Pancreas (tissue), 10 donors: Measurements from ENCODE around the gene TAAR5. TPM values are rescaled to one million over a fixed set of nuclear protein-coding genes. Genes with fewer than 3 reads are reported as not detected.

ENCODE experiments used
- ATAC-seq, 4 donors: fragments of 200-7000 bp; cut with Tn5 transposase; one replicate each; pipeline versions ENCODE4 v1.8.0 to v1.9.1; 2020; ENCODE audit warnings: mild to moderate bottlenecking in 4 of 4, moderate library complexity in 4 of 4
- DNase-seq, 6 donors: peaks; one replicate each; pipeline ENCODE4 v3.0.0-alpha.2; 2020
- FAIRE-seq: peaks from 2 replicates; lab custom pipeline; 2012; peaks lifted over from hg19 to GRCh38; lab: Jason Lieb, UNC
- H3K27ac ChIP-seq, 4 donors: fragments of 200-600 bp; sonication (generic); 1 replicate in 3 of 4; 2 replicates in 1 of 4; pipeline versions ENCODE4 v1.5.0 to v1.8.0; 2020
- H3K27me3 ChIP-seq, 4 donors: fragments of 200-600 bp; one replicate each; pipeline ENCODE4 v1.8.0; 2021
- H3K36me3 ChIP-seq, 3 donors: fragments of 200-600 bp; sonication (generic) in 1 of 3; one replicate each; pipeline versions ENCODE4 v1.5.0 to v1.8.0; 2020 to 2021
- H3K4me1 ChIP-seq, 3 donors: fragments of 200-600 bp; one replicate each; pipeline ENCODE4 v1.8.0; 2021
- H3K4me3 ChIP-seq, 4 donors: fragments of 200-600 bp; sonication (generic) in 2 of 4; one replicate each; pipeline versions ENCODE4 v1.5.0 to v1.8.0; 2020 to 2021
- H3K9me3 ChIP-seq, 4 donors: fragments of 200-600 bp; one replicate each; pipeline ENCODE4 v1.8.0; 2021
- CTCF ChIP-seq, 4 donors: fragments of 200-600 bp; sonication (generic) in 3 of 4; IDR thresholded peaks; one replicate each; pipeline versions ENCODE4 v1.5.0 to v1.8.0; 2021; ENCODE audit warnings: antibody characterized with exemption in 4 of 4
- WGBS, 2 donors: extraction: QIAGEN DNeasy Blood & Tissue Kit; methylation state at CpG; one replicate each; pipeline ENCODE4 v1.1.7; 2013; 5-methylcytosine and 5-hydroxymethylcytosine counted together
- intact Hi-C, 3 donors: fragments of 100-400 bp; cut with DNase I; formaldehyde crosslinking; loops; one replicate each; pipeline versions ENCODE4 v1.11.1 to v1.14.2; 2022
- polyA plus RNA-seq, 2 donors: library from polyadenylated mRNA; stranded (reverse); fragments of 200-250 nt; gene quantifications; one replicate each; pipeline ENCODE4 v1.2.3, GENCODE V29; 2013
- total RNA-seq, 6 donors: library from RNA; stranded (reverse); fragmentation: NEBNext Ultra II Directional in 4 of 6; extraction: Animal tissue kit (Norgen Biotek cat#: 25700) in 4 of 6; gene quantifications; one replicate each; pipeline versions ENCODE4 v1.2.1 to v1.2.4, GENCODE V29; 2021 to 2023
- donor health status: healthy with polysubstance abuse.
- donor health status: DM: no; HTN: no; CAD: no; lungs with moderate emphysema.
- donor health status: DM: no; HTN: no; CAD: no.
- donor health status: control.
- donor health status: control.
- donor health status: Bipolar disorder and iron deficiency.
- donor health status: DM: yes; HTN: yes; CAD: no.
- donor health status: DM: no; HTN: no; CAD: no.
- donor health status: DM: no; HTN: no; CAD: no.
- donor health status: DM: yes; HTN: yes; CAD: no.

TAAR5 gene
- total and polyA plus RNA-seq, 8 donors, result not detected

- FAIRE-seq (no peak), ATAC-seq (peak in 1 of 4 donors; percentile 74), DNase-seq (no peak)
- Histone ChIP-seq H3K4me1 (no peaks in the 10 kb centered on the region), H3K27ac (no peak overlapping the region), H3K27me3 (peaks cover 0 to 10% (median 0%) of the 10 kb centered on the region in 4 donors), H3K36me3 (no peaks in the 10 kb centered on the region), H3K4me3 (no peak overlapping the region), H3K9me3 (no peaks in the 10 kb centered on the region)
- intact Hi-C loops, result no loop called here
- TF ChIP-seq CTCF (IDR thresholded peaks at IDR 0.05), result no peak
- WGBS, 2 donors, result 25 to 56% methylated on average over 6 of the region's 6 CpGs
Measured at GRCh38 chr6:132596201-132596600, 6.7 kb upstream of the TAAR5 start.

- Histone ChIP-seq H3K36me3 (no peaks in the 10 kb centered on the region), H3K4me3 (no peak overlapping the region), H3K9me3 (no peaks in the 10 kb centered on the region), H3K27me3 (peaks cover 0 to 10% (median 0%) of the 10 kb centered on the region in 4 donors), H3K4me1 (peaks cover 0 to 12% (median 0%) of the 10 kb centered on the region in 3 donors), H3K27ac (no peak overlapping the region)
- no peak for TF ChIP-seq CTCF (IDR thresholded peaks at IDR 0.05)
- intact Hi-C loops, result no loop called here
- no peak for ATAC-seq
- DNase-seq, result no peak
- no peak for FAIRE-seq
- WGBS, 2 donors, result 84 to 93% methylated on average over 2 of the region's 2 CpGs
Measured at GRCh38 chr6:132592855-132593254, 3.3 kb upstream of the TAAR5 start.

- 11 to 13% methylated on average over 1 of the region's 1 CpG for WGBS, 2 donors
- no peak for TF ChIP-seq CTCF (IDR thresholded peaks at IDR 0.05)
- peaks cover 0 to 12% (median 0%) of the 10 kb centered on the region in 3 donors for H3K4me1 ChIP-seq
- H3K27me3 ChIP-seq, result no peaks in the 10 kb centered on the region
- no peak overlapping the region for H3K4me3 ChIP-seq
- intact Hi-C loops, result no loop called here
- H3K36me3 ChIP-seq, result no peaks in the 10 kb centered on the region
- DNase-seq (no peak), FAIRE-seq (no peak), ATAC-seq (peak in 3 of 4 donors; percentile 45 to 71 (median 64))
- H3K9me3 ChIP-seq, result no peaks in the 10 kb centered on the region
- H3K27ac ChIP-seq, result no peak overlapping the region
Measured at GRCh38 chr6:132590362-132590761, 821 bp upstream of the TAAR5 start.

GRCh38 chr6:132587424-132587823 lies 2.1 kb downstream of the TAAR5 start:
- Histone ChIP-seq H3K27me3 (no peaks in the 10 kb centered on the region), H3K27ac (no peak overlapping the region), H3K4me1 (peaks cover 0 to 12% (median 0%) of the 10 kb centered on the region in 3 donors), H3K4me3 (no peak overlapping the region), H3K9me3 (no peaks in the 10 kb centered on the region), H3K36me3 (no peaks in the 10 kb centered on the region)
- ATAC-seq (no peak), FAIRE-seq (no peak), DNase-seq (no peak)
- 63 to 77% methylated on average over 2 of the region's 2 CpGs for WGBS, 2 donors
- intact Hi-C loops, result no loop called here
- TF ChIP-seq CTCF (IDR thresholded peaks at IDR 0.05), result no peak

- no peak for TF ChIP-seq CTCF (IDR thresholded peaks at IDR 0.05)
- Histone ChIP-seq H3K36me3 (no peaks in the 10 kb centered on the region), H3K4me1 (no peaks in the 10 kb centered on the region), H3K4me3 (no peak overlapping the region), H3K27me3 (no peaks in the 10 kb centered on the region), H3K27ac (no peak overlapping the region), H3K9me3 (no peaks in the 10 kb centered on the region)
- FAIRE-seq (no peak), ATAC-seq (no peak), DNase-seq (no peak)
- intact Hi-C loops, result no loop called here
- 68 to 77% methylated on average over 1 of the region's 1 CpG for WGBS, 2 donors
Measured at GRCh38 chr6:132584698-132585097, 4.8 kb downstream of the TAAR5 start.
